ENCODE results near the gene UQCR11. TPM values are rescaled to one million over a fixed set of nuclear protein-coding genes. Genes with fewer than 3 reads are reported as not detected.

UQCR11 gene
- total RNA-seq, 2 experiments from 2014 or later, result 86.2 to 187 TPM

DNA sequence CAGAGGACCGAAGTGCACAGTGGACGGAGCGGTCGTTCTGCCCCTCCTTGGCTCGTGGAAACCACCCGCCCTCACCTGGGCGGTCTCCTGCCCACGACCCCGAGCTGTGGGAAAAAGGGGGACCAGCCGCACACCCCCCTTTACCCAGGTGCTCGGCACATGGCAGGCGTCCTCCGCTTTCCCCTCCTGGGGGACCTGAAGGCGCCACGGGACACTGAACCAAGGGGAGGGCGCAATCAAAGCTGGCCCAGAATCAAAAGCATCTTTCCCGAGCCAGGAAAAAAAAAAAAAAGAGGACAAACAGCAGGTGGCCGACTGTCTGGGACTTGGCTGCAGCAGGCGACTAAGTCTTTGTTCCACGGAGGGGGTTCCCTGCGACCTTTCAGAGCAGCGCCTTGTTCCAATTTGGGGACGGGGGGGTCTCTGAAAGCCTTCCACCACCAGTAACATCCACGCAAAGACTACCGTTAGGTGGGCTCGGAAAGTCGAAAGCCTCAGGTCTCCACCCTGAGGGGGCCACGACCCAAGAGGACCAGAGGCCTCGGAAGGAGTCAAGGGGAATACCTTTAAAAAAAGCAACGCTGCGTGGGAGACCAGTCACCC, 13.7 kb downstream of the UQCR11 start:
- peaks cover 23% of the 10 kb centered on the region for H3K4me1 ChIP-seq (ENCODE audit: insufficient read depth, low read length, poor library complexity, severe bottlenecking)
- H3K9me3 ChIP-seq (ENCODE audit: low read length), result no peaks in the 10 kb centered on the region
- no peak for TF ChIP-seq EZH2phosphoT487 (IDR thresholded peaks at IDR 0.05; ENCODE audit: borderline replicate concordance, low read depth, low read length)
- TF ChIP-seq, protein P1, sequence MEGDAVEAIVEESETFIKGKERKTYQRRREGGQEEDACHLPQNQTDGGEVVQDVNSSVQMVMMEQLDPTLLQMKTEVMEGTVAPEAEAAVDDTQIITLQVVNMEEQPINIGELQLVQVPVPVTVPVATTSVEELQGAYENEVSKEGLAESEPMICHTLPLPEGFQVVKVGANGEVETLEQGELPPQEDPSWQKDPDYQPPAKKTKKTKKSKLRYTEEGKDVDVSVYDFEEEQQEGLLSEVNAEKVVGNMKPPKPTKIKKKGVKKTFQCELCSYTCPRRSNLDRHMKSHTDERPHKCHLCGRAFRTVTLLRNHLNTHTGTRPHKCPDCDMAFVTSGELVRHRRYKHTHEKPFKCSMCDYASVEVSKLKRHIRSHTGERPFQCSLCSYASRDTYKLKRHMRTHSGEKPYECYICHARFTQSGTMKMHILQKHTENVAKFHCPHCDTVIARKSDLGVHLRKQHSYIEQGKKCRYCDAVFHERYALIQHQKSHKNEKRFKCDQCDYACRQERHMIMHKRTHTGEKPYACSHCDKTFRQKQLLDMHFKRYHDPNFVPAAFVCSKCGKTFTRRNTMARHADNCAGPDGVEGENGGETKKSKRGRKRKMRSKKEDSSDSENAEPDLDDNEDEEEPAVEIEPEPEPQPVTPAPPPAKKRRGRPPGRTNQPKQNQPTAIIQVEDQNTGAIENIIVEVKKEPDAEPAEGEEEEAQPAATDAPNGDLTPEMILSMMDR (conservative IDR thresholded peaks at IDR 0.05; ENCODE audit: low read length), result no peak
- H3K79me2 ChIP-seq (ENCODE audit: insufficient read depth, low read depth, low read length), result peaks cover 53% of the 10 kb centered on the region
- peaks cover 58% of the 10 kb centered on the region for H3K36me3 ChIP-seq (ENCODE audit: insufficient read depth, low read length)
- CTCF ChIA-PET (ENCODE audit: unreplicated experiment), result no interaction called here
- peak overlapping the region; percentile 100 for H3K4me2 ChIP-seq (ENCODE audit: low read length)
- POLR2A ChIA-PET, result interaction anchor here (0.7 to 1.0 kb wide), 2 partner anchors 60 to 81 kb away, joined by 3 read pairs; no protein-coding TSS in a partner anchor
- no peak overlapping the region for H2AFZ ChIP-seq (ENCODE audit: low read length)
- peak overlapping the region; percentile 100 for H3K4me3 ChIP-seq (ENCODE audit: low read depth, low read length, poor library complexity, severe bottlenecking)
- BruUV-seq (replicated peaks), result TSS peak; percentile 52
- H3K9me2 ChIP-seq (ENCODE audit: insufficient read depth, low read length), result no peaks in the 10 kb centered on the region
- peak overlapping the region; percentile 92 for H3K27ac ChIP-seq (ENCODE audit: low read depth, low read length, poor library complexity, severe bottlenecking)
- DNase-seq (ENCODE audit: low spot score), result peak; percentile 37
- H4K20me1 ChIP-seq (ENCODE audit: insufficient read depth, low read length), result no peaks in the 10 kb centered on the region; the same call in 1 of the 2 replicates
- intact Hi-C loops (cut with micrococcal nuclease; ENCODE audit: unreplicated experiment), result loop anchor here (5.0 kb wide), 1 partner anchor 76 kb away; no protein-coding TSS in a partner anchor

DNA sequence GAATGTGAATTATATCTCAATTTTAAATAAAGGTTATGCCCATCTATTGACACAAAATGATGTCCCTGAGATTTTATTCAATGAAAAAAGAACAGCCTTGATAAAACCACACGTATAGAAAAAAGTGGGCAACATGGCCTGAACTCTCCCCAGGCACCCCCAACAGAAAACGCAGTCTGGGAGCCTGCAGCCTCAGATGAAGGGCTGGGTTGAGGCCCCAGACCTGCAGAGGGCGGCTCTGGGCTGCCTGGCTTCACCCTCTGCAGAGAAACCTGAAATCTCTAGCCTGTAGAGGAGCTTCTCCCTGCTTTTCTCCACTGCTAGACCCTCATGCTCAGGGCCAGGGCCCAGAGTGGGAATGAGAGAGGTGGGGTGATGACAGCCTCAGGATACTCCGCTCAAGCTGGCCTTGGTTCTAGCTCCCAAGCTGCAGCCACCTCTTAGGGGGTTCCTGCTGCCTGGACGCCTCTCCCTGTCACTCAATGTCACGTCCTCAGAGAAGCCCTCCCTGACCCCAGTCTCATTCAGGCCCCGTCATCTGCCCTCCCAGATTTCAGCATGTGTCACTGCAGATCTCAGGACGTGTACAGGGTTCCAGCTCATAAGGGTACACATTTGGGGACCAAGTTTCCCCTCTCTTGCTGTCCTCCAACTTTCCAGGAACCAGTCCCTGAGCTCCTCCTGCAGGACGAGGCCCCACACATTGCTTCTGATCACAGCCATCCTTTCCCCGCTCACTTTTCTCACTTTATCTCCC, 14.4 kb downstream of the UQCR11 start:
- Histone ChIP-seq H3K27ac (ENCODE audit: low read depth, low read length, poor library complexity, severe bottlenecking) (peak overlapping the region; percentile 92), H3K4me2 (ENCODE audit: low read length) (peak overlapping the region; percentile 100), H3K9me2 (ENCODE audit: insufficient read depth, low read length) (no peaks in the 10 kb centered on the region), H3K4me1 (ENCODE audit: insufficient read depth, low read length, poor library complexity, severe bottlenecking) (peaks cover 23% of the 10 kb centered on the region), H3K4me3 (ENCODE audit: low read depth, low read length, poor library complexity, severe bottlenecking) (peak overlapping the region; percentile 100), H3K79me2 (ENCODE audit: insufficient read depth, low read depth, low read length) (peaks cover 58% of the 10 kb centered on the region), H3K36me3 (ENCODE audit: insufficient read depth, low read length) (peaks cover 62% of the 10 kb centered on the region), H2AFZ (ENCODE audit: low read length) (no peak overlapping the region), H3K9me3 (ENCODE audit: low read length) (no peaks in the 10 kb centered on the region), H4K20me1 (ENCODE audit: insufficient read depth, low read length) (no peaks in the 10 kb centered on the region; the same call in 1 of the 2 replicates)
- intact Hi-C loops (cut with micrococcal nuclease; ENCODE audit: unreplicated experiment), result loop anchor here (1.0 to 5.0 kb wide), 2 partner anchors 45 to 76 kb away; no protein-coding TSS in a partner anchor
- TF ChIP-seq EZH2phosphoT487 (IDR thresholded peaks at IDR 0.05; ENCODE audit: borderline replicate concordance, low read depth, low read length), result no peak
- TF ChIP-seq, protein P1 (conservative IDR thresholded peaks at IDR 0.05; ENCODE audit: low read length), result peak; percentile 77
- POLR2A ChIA-PET, result interaction anchor here (0.5 to 1.0 kb wide), 4 partner anchors 9 to 82 kb away, joined by 3 read pairs; no protein-coding TSS in a partner anchor
- peak; percentile 77 for DNase-seq (ENCODE audit: low spot score)
- CTCF ChIA-PET (ENCODE audit: unreplicated experiment), result no interaction called here
- BruUV-seq (replicated peaks), result no TSS peak
